GM12891 (cell line): ENCODE measurements around the gene RASA3.

Experiments used
- POLR2A ChIP-seq: IDR thresholded peaks from 2 replicates; pipeline ENCODE4 v1.6.1; 2011; ENCODE audit warnings: low read depth, low read length, control low read depth
- POU2F2 ChIP-seq: IDR thresholded peaks from 2 replicates; pipeline ENCODE4 v1.6.1; 2011; ENCODE audit warnings: low read depth, mild to moderate bottlenecking, control low read depth, low read length, moderate library complexity
- TAF1 ChIP-seq: IDR thresholded peaks from 2 replicates; pipeline ENCODE4 v1.6.1; 2011; ENCODE audit warnings: low read depth, low read length, control low read depth

- TF ChIP-seq POLR2A (no peak), TAF1 (no peak), POU2F2 (no peak)
Observed at GRCh38 chr13:114153485-114154080, 21.2 kb upstream of the RASA3 start.
